GM23338 (cell line): Measurements from ENCODE around the gene CD53. TPM values are rescaled to one million over a fixed set of nuclear protein-coding genes. Genes with fewer than 3 reads are reported as not detected.

ENCODE experiments used
- ATAC-seq: fragments of 200-7000 bp; cut with Tn5 transposase; 3 replicates; pipeline ENCODE4 v1.9.1; 2020
- DNase-seq: peaks from one replicate; pipeline ENCODE4 v3.0.0-alpha.2; 2015; ENCODE audit warnings: low spot score
- H2AFZ ChIP-seq: fragments of 200-600 bp; sonication (generic); 2 replicates; pipeline ENCODE4 v1.8.0; 2016; ENCODE audit warnings: antibody characterized with exemption, mild to moderate bottlenecking, moderate library complexity
- H3F3A ChIP-seq: fragments of 200-600 bp; sonication (generic); replicated peaks from 2 replicates; pipeline ENCODE4 v1.8.0; 2017; ENCODE audit warnings: antibody characterized with exemption, mixed run types, low read depth
- H3K27ac ChIP-seq: fragments of 200-600 bp; sonication (generic); 2 replicates; pipeline ENCODE4 v1.6.1; 2016; ENCODE audit warnings: low read depth
- H3K27me3 ChIP-seq: fragments of 200-600 bp; sonication (generic); 2 replicates; pipeline ENCODE4 v1.8.0; 2016; ENCODE audit warnings: mild to moderate bottlenecking, mixed run types, moderate library complexity; ENCODE audit not compliant: insufficient read depth
- H3K36me3 ChIP-seq: fragments of 200-600 bp; sonication (generic); 2 replicates; pipeline ENCODE4 v1.8.0; 2016; ENCODE audit warnings: mild to moderate bottlenecking; ENCODE audit not compliant: insufficient read depth
- H3K4me1 ChIP-seq: fragments of 200-600 bp; sonication (generic); 2 replicates; pipeline ENCODE4 v1.8.0; 2016; ENCODE audit warnings: mild to moderate bottlenecking, moderate library complexity; ENCODE audit not compliant: insufficient read depth
- H3K4me2 ChIP-seq: fragments of 200-600 bp; sonication (generic); 2 replicates; pipeline ENCODE4 v1.7.1; 2017; ENCODE audit warnings: mixed run types
- H3K4me3 ChIP-seq: fragments of 200-600 bp; sonication (generic); 2 replicates; pipeline ENCODE4 v1.6.1; 2016; ENCODE audit warnings: mixed run types
- H3K79me2 ChIP-seq: fragments of 200-600 bp; sonication (generic); replicated peaks from 2 replicates; pipeline ENCODE4 v1.8.0; 2017; ENCODE audit warnings: mild to moderate bottlenecking; ENCODE audit not compliant: insufficient read depth
- H3K9me2 ChIP-seq: fragments of 200-600 bp; sonication (generic); 2 replicates; pipeline ENCODE4 v1.8.0; 2017; ENCODE audit not compliant: insufficient read depth
- H4K20me1 ChIP-seq: fragments of 200-600 bp; sonication (generic); replicated peaks from 2 replicates; pipeline ENCODE4 v1.8.0; 2017; ENCODE audit warnings: mild to moderate bottlenecking; ENCODE audit not compliant: insufficient read depth
- H3K27ac Mint-ChIP-seq: 2 replicates; pipeline ENCODE4 v1.8.0; 2020; ENCODE audit warnings: inconsistent platforms, mild to moderate bottlenecking, moderate library complexity, mixed read lengths
- H3K27me3 Mint-ChIP-seq: 3 replicates; pipeline ENCODE4 v1.8.0; 2022; ENCODE audit warnings: low read depth, mild to moderate bottlenecking, moderate library complexity, mixed read lengths, inconsistent platforms; ENCODE audit not compliant: insufficient read depth, poor library complexity
- H3K36me3 Mint-ChIP-seq: 3 replicates; pipeline ENCODE4 v1.8.0; 2021; ENCODE audit warnings: low read depth, mild to moderate bottlenecking, inconsistent platforms, moderate library complexity, mixed read lengths
- H3K4me1 Mint-ChIP-seq: 3 replicates; pipeline ENCODE4 v1.8.0; 2020; ENCODE audit warnings: mild to moderate bottlenecking, inconsistent platforms, mixed read lengths
- H3K4me3 Mint-ChIP-seq: 3 replicates; pipeline ENCODE4 v1.8.0; 2021; ENCODE audit warnings: moderate library complexity, mild to moderate bottlenecking, inconsistent platforms, mixed read lengths
- H3K9me3 Mint-ChIP-seq: 3 replicates; pipeline ENCODE4 v1.8.0; 2020; ENCODE audit warnings: moderate library complexity, mild to moderate bottlenecking, inconsistent platforms, mixed read lengths
- CREB1 ChIP-seq: fragments of 250-450 bp; sonication (Bioruptor Pico); IDR thresholded peaks from 2 replicates; pipeline ENCODE4 v1.5.0; 2020; ENCODE audit warnings: low read depth, mild to moderate bottlenecking, moderate library complexity
- EZH2 ChIP-seq: fragments of 200-600 bp; sonication (generic); IDR thresholded peaks from one replicate; pipeline ENCODE4 v1.8.0; 2017; ENCODE audit warnings: antibody characterized with exemption, mild to moderate bottlenecking, low read depth; ENCODE audit not compliant: unreplicated experiment
- EZH2phosphoT487 ChIP-seq: fragments of 200-600 bp; sonication (generic); IDR thresholded peaks from one replicate; pipeline ENCODE4 v1.8.1; 2018; ENCODE audit warnings: antibody characterized with exemption; ENCODE audit not compliant: unreplicated experiment
- JUNB ChIP-seq: IDR thresholded peaks from one replicate; pipeline ENCODE4 v1.6.1; 2016; ENCODE audit warnings: antibody characterized with exemption; ENCODE audit not compliant: unreplicated experiment
- NANOG ChIP-seq: IDR thresholded peaks from 2 replicates; pipeline ENCODE4 v1.6.1; 2016; ENCODE audit warnings: antibody characterized with exemption, borderline replicate concordance
- ZNF114 ChIP-seq: fragments of 250-450 bp; sonication (Bioruptor Pico); IDR thresholded peaks from 2 replicates; pipeline ENCODE4 v1.5.0; 2020; ENCODE audit warnings: mild to moderate bottlenecking, moderate library complexity
- polyA plus RNA-seq: library from polyadenylated mRNA; unstranded; fragments of >200 nt; fragmentation: Nextera tagmentation; extraction: Ambion mirVana; gene quantifications from 2 replicates; pipeline ENCODE4 v1.2.1, GENCODE V29; 2016
- total RNA-seq: library from RNA; depleted of rRNA; stranded (reverse); fragments of >200 nt; shearing (Covaris generic); gene quantifications from 2 replicates; pipeline ENCODE4 v1.2.3, GENCODE V29; 2014
- TF ChIP-seq, protein P1 (sequence below): IDR thresholded peaks from one replicate; pipeline ENCODE4 v1.6.1; 2018; ENCODE audit warnings: antibody characterized with exemption; ENCODE audit not compliant: unreplicated experiment
- TF ChIP-seq, protein P2 (sequence below): IDR thresholded peaks from 2 replicates; pipeline ENCODE4 v1.6.1; 2016; ENCODE audit warnings: antibody characterized with exemption
- TF ChIP-seq, protein P3 (sequence below), 2 experiments: fragments of 200-600 bp in 1 of 2; sonication (generic) in 1 of 2; conservative IDR thresholded peaks; 2 replicates each; pipeline versions ENCODE4 v1.5.1 to v1.6.1; 2016 to 2017; ENCODE audit warnings: antibody characterized with exemption in 2 of 2, low read depth in 2 of 2, mild to moderate bottlenecking in 2 of 2, moderate library complexity in 1 of 2

Gene CD53
- total and polyA plus RNA-seq, 2 experiments from 2014 or later = 0.28 to 0.70 TPM

DNA sequence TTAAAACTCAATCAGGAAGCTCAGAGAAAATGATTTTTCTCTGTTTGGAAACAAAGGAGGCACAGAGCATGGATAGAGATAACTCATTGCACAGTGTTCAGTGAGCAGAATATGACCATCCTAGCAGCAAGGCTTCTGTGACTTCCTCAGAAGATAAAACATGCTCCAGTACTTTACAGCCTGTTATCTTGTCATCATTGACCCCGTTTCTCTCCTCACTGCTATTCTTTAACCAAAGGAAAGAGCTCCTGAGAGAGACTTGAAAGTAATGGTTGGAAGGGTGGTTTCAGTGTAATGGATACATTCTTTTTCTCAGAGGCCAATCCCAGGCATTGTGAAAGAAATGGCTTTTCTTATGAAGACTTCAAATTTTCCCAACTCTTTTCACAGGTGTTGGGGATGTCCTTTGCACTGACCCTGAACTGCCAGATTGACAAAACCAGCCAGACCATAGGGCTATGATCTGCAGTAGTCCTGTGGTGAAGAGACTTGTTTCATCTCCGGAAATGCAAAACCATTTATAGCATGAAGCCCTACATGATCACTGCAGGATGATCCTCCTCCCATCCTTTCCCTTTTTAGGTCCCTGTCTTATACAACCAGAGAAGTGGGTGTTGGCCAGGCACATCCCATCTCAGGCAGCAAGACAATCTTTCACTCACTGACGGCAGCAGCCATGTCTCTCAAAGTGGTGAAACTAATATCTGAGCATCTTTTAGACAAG, 25.9 kb downstream of the CD53 start:
- Mint-ChIP-seq H3K27me3 (no peaks in the 10 kb centered on the region), H3K4me3 (no peak overlapping the region), H3K9me3 (no peaks in the 10 kb centered on the region), H3K36me3 (no peaks in the 10 kb centered on the region), H3K27ac (no peak overlapping the region), H3K4me1 (peaks cover 5% of the 10 kb centered on the region; the same call in 2 of the 3 replicates)
- no peaks in the 10 kb centered on the region for H3K9me2 ChIP-seq
- no peak overlapping the region for H3K4me3 ChIP-seq
- H3K4me2 ChIP-seq = no peak overlapping the region
- DNase-seq (no peak), ATAC-seq (no peak)
- no peak overlapping the region for H2AFZ ChIP-seq
- H3K27ac ChIP-seq = no peak overlapping the region
- no peaks in the 10 kb centered on the region for H3K27me3 ChIP-seq
- no peak for TF ChIP-seq EZH2
- no peak for TF ChIP-seq CREB1 (CRISPR knock-in tag)
- TF ChIP-seq JUNB = no peak
- TF ChIP-seq EZH2phosphoT487 = no peak
- TF ChIP-seq, protein P1, sequence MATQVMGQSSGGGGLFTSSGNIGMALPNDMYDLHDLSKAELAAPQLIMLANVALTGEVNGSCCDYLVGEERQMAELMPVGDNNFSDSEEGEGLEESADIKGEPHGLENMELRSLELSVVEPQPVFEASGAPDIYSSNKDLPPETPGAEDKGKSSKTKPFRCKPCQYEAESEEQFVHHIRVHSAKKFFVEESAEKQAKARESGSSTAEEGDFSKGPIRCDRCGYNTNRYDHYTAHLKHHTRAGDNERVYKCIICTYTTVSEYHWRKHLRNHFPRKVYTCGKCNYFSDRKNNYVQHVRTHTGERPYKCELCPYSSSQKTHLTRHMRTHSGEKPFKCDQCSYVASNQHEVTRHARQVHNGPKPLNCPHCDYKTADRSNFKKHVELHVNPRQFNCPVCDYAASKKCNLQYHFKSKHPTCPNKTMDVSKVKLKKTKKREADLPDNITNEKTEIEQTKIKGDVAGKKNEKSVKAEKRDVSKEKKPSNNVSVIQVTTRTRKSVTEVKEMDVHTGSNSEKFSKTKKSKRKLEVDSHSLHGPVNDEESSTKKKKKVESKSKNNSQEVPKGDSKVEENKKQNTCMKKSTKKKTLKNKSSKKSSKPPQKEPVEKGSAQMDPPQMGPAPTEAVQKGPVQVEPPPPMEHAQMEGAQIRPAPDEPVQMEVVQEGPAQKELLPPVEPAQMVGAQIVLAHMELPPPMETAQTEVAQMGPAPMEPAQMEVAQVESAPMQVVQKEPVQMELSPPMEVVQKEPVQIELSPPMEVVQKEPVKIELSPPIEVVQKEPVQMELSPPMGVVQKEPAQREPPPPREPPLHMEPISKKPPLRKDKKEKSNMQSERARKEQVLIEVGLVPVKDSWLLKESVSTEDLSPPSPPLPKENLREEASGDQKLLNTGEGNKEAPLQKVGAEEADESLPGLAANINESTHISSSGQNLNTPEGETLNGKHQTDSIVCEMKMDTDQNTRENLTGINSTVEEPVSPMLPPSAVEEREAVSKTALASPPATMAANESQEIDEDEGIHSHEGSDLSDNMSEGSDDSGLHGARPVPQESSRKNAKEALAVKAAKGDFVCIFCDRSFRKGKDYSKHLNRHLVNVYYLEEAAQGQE = no peak
- TF ChIP-seq, protein P2, sequence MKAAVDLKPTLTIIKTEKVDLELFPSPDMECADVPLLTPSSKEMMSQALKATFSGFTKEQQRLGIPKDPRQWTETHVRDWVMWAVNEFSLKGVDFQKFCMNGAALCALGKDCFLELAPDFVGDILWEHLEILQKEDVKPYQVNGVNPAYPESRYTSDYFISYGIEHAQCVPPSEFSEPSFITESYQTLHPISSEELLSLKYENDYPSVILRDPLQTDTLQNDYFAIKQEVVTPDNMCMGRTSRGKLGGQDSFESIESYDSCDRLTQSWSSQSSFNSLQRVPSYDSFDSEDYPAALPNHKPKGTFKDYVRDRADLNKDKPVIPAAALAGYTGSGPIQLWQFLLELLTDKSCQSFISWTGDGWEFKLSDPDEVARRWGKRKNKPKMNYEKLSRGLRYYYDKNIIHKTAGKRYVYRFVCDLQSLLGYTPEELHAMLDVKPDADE = no peak
- TF ChIP-seq, protein P3, sequence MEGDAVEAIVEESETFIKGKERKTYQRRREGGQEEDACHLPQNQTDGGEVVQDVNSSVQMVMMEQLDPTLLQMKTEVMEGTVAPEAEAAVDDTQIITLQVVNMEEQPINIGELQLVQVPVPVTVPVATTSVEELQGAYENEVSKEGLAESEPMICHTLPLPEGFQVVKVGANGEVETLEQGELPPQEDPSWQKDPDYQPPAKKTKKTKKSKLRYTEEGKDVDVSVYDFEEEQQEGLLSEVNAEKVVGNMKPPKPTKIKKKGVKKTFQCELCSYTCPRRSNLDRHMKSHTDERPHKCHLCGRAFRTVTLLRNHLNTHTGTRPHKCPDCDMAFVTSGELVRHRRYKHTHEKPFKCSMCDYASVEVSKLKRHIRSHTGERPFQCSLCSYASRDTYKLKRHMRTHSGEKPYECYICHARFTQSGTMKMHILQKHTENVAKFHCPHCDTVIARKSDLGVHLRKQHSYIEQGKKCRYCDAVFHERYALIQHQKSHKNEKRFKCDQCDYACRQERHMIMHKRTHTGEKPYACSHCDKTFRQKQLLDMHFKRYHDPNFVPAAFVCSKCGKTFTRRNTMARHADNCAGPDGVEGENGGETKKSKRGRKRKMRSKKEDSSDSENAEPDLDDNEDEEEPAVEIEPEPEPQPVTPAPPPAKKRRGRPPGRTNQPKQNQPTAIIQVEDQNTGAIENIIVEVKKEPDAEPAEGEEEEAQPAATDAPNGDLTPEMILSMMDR (conservative IDR thresholded peaks at IDR 0.05; ENCODE audit: low read depth in 2 of 2) = no peak
- H3F3A ChIP-seq = no peaks in the 10 kb centered on the region
- H4K20me1 ChIP-seq = no peaks in the 10 kb centered on the region
- H3K4me1 ChIP-seq = no peaks in the 10 kb centered on the region
- no peaks in the 10 kb centered on the region for H3K79me2 ChIP-seq
- no peaks in the 10 kb centered on the region for H3K36me3 ChIP-seq

DNA sequence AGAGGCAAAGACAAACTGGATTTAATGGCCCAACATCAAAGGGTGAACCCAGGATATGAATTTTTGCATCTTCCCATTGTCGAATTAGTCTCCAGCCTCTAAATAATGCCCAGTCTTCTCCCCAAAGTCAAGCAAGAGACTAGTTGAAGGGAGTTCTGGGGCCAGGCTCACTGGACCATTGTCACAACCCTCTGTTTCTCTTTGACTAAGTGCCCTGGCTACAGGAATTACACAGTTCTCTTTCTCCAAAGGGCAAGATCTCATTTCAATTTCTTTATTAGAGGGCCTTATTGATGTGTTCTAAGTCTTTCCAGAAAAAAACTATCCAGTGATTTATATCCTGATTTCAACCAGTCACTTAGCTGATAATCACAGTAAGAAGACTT, 26.5 kb downstream of the CD53 start:
- H3K27ac Mint-ChIP-seq = no peak overlapping the region
- H3K36me3 ChIP-seq = no peaks in the 10 kb centered on the region
- TF ChIP-seq ZNF114 (CRISPR knock-in tag) (no peak), JUNB (no peak), NANOG (no peak)
- TF ChIP-seq, protein P2 = no peak

More for the DNA sequence above, 26.5 kb downstream of the CD53 start:
- Histone ChIP-seq H4K20me1 (no peaks in the 10 kb centered on the region), H3K4me3 (no peak overlapping the region), H3K27me3 (no peaks in the 10 kb centered on the region), H3K4me1 (no peaks in the 10 kb centered on the region), H3K4me2 (no peak overlapping the region), H3K9me2 (no peaks in the 10 kb centered on the region), H3K79me2 (no peaks in the 10 kb centered on the region), H3K27ac (no peak overlapping the region), H2AFZ (no peak overlapping the region), H3F3A (no peaks in the 10 kb centered on the region)
- Mint-ChIP-seq H3K9me3 (no peaks in the 10 kb centered on the region), H3K4me3 (no peak overlapping the region), H3K36me3 (no peaks in the 10 kb centered on the region), H3K4me1 (peaks cover 5% of the 10 kb centered on the region; the same call in 2 of the 3 replicates), H3K27me3 (no peaks in the 10 kb centered on the region)
- ATAC-seq = no peak
- DNase-seq = no peak
